Effector memory CD8-positive, alpha-beta T cell (primary cell): ENCODE measurements around the gene MAP3K7CL.
A peak's percentile ranks its signal among the peaks of the same experiment; 100 is the strongest.

ENCODE experiments used
- ATAC-seq: fragments of 150-1000 bp; cut with Tn5 transposase; replicated peaks from 2 replicates; pipeline ENCODE4 v1.10.0; 2021; ENCODE audit warnings: mild to moderate bottlenecking, moderate library complexity
- DNase-seq, 3 experiments: peaks; one replicate each; pipeline ENCODE4 v3.0.0; 2021
- H3K27ac Mint-ChIP-seq, 2 donors: one replicate each; pipeline ENCODE4 v1.8.0; 2022; ENCODE audit warnings: mild to moderate bottlenecking in 2 of 2, mixed read lengths in 2 of 2, moderate library complexity in 2 of 2
- H3K27me3 Mint-ChIP-seq, 2 donors: one replicate each; pipeline ENCODE4 v1.8.0; 2022; ENCODE audit warnings: mixed read lengths in 2 of 2
- H3K36me3 Mint-ChIP-seq: one replicate; pipeline ENCODE4 v1.8.0; 2022; ENCODE audit warnings: mild to moderate bottlenecking, moderate library complexity, mixed read lengths; ENCODE audit not compliant: insufficient read depth
- H3K4me1 Mint-ChIP-seq, 2 donors: one replicate each; pipeline ENCODE4 v1.8.0; 2022; ENCODE audit warnings: low read depth in 2 of 2, mixed read lengths in 2 of 2
- H3K4me3 Mint-ChIP-seq, 2 donors: one replicate each; pipeline ENCODE4 v1.8.0; 2022; ENCODE audit warnings: mild to moderate bottlenecking in 2 of 2, mixed read lengths in 2 of 2, moderate library complexity in 2 of 2
- H3K9me3 Mint-ChIP-seq, 2 donors: one replicate each; pipeline ENCODE4 v1.8.0; 2022; ENCODE audit warnings: mixed read lengths in 2 of 2

MAP3K7CL gene

GRCh38 chr21:29184037-29184436, 53.6 kb downstream of the MAP3K7CL start:
- peak; percentile 31 for ATAC-seq
- Mint-ChIP-seq H3K27ac (no peak overlapping the region), H3K9me3 (no peaks in the 10 kb centered on the region), H3K4me1 (no peaks in the 10 kb centered on the region), H3K36me3 (no peaks in the 10 kb centered on the region), H3K4me3 (no peak overlapping the region), H3K27me3 (peaks cover 0 to 7% of the 10 kb centered on the region in 2 donors)
- no peak for DNase-seq

GRCh38 chr21:29185172-29185571, 54.7 kb downstream of the MAP3K7CL start:
- no peaks in the 10 kb centered on the region for H3K4me1 Mint-ChIP-seq
- H3K36me3 Mint-ChIP-seq, result no peaks in the 10 kb centered on the region
- H3K4me3 Mint-ChIP-seq, result no peak overlapping the region
- H3K27ac Mint-ChIP-seq, result no peak overlapping the region
- H3K9me3 Mint-ChIP-seq, result no peaks in the 10 kb centered on the region
- peaks cover 0 to 7% of the 10 kb centered on the region in 2 donors for H3K27me3 Mint-ChIP-seq
- ATAC-seq (no peak), DNase-seq (no peak)

- no peaks in the 10 kb centered on the region for H3K4me1 Mint-ChIP-seq
- H3K27me3 Mint-ChIP-seq, result peaks cover 0 to 7% of the 10 kb centered on the region in 2 donors
- no peak for DNase-seq
Measured at GRCh38 chr21:29185633-29186032, 55.2 kb downstream of the MAP3K7CL start.

GRCh38 chr21:29186246-29186645, 55.8 kb downstream of the MAP3K7CL start:
- ATAC-seq (no peak), DNase-seq (no peak)
- Mint-ChIP-seq H3K4me3 (no peak overlapping the region), H3K36me3 (no peaks in the 10 kb centered on the region), H3K9me3 (no peaks in the 10 kb centered on the region), H3K27ac (no peak overlapping the region), H3K4me1 (no peaks in the 10 kb centered on the region), H3K27me3 (peaks cover 0 to 7% of the 10 kb centered on the region in 2 donors)

More at GRCh38 chr21:29185633-29186032, 55.2 kb downstream of the MAP3K7CL start:
- no peak overlapping the region for H3K27ac Mint-ChIP-seq
- ATAC-seq, result no peak
- H3K9me3 Mint-ChIP-seq, result no peaks in the 10 kb centered on the region
- no peak overlapping the region for H3K4me3 Mint-ChIP-seq
- H3K36me3 Mint-ChIP-seq, result no peaks in the 10 kb centered on the region

GRCh38 chr21:29187944-29188343, 57.5 kb downstream of the MAP3K7CL start:
- Mint-ChIP-seq H3K4me3 (no peak overlapping the region), H3K27me3 (peaks cover 3 to 5% of the 10 kb centered on the region in 2 donors), H3K9me3 (no peaks in the 10 kb centered on the region), H3K36me3 (no peaks in the 10 kb centered on the region), H3K4me1 (no peaks in the 10 kb centered on the region), H3K27ac (no peak overlapping the region)
- no peak for ATAC-seq
- DNase-seq, result no peak

GRCh38 chr21:29189353-29189752, 58.9 kb downstream of the MAP3K7CL start:
- Mint-ChIP-seq H3K4me3 (no peak overlapping the region), H3K27ac (no peak overlapping the region), H3K4me1 (no peaks in the 10 kb centered on the region), H3K36me3 (no peaks in the 10 kb centered on the region), H3K27me3 (peaks cover 7 to 8% of the 10 kb centered on the region in 2 donors), H3K9me3 (no peaks in the 10 kb centered on the region)
- DNase-seq, result no peak
- ATAC-seq, result no peak

GRCh38 chr21:29190923-29191331, 60.5 kb downstream of the MAP3K7CL start:
- H3K4me3 Mint-ChIP-seq, result no peak overlapping the region
- peaks cover 7 to 8% of the 10 kb centered on the region in 2 donors for H3K27me3 Mint-ChIP-seq
- no peak for DNase-seq
- ATAC-seq, result no peak
- H3K36me3 Mint-ChIP-seq, result no peaks in the 10 kb centered on the region
- H3K9me3 Mint-ChIP-seq, result no peaks in the 10 kb centered on the region
- H3K4me1 Mint-ChIP-seq, result peaks cover 0 to under 1% of the 10 kb centered on the region in 2 donors
- H3K27ac Mint-ChIP-seq, result no peak overlapping the region

- Mint-ChIP-seq H3K9me3 (peaks cover 5 to 9% of the 10 kb centered on the region in 2 donors), H3K36me3 (no peaks in the 10 kb centered on the region), H3K27ac (no peak overlapping the region), H3K4me1 (peaks cover 6 to 11% of the 10 kb centered on the region in 2 donors), H3K27me3 (peaks cover 11 to 21% of the 10 kb centered on the region in 2 donors), H3K4me3 (no peak overlapping the region)
- no peak for ATAC-seq
- no peak for DNase-seq
Measured at GRCh38 chr21:29193072-29193471, 62.6 kb downstream of the MAP3K7CL start.

- peaks cover 6 to 11% of the 10 kb centered on the region in 2 donors for H3K4me1 Mint-ChIP-seq
- H3K36me3 Mint-ChIP-seq, result no peaks in the 10 kb centered on the region
- ATAC-seq (no peak), DNase-seq (no peak)
- H3K9me3 Mint-ChIP-seq, result peaks cover 5 to 9% of the 10 kb centered on the region in 2 donors
- no peak overlapping the region for H3K4me3 Mint-ChIP-seq
- H3K27me3 Mint-ChIP-seq, result peaks cover 11 to 21% of the 10 kb centered on the region in 2 donors
- no peak overlapping the region for H3K27ac Mint-ChIP-seq
Measured at GRCh38 chr21:29193901-29194300, 63.5 kb downstream of the MAP3K7CL start.

- H3K27ac Mint-ChIP-seq, result no peak overlapping the region
- no peak for DNase-seq
- peaks cover 6 to 11% of the 10 kb centered on the region in 2 donors for H3K4me1 Mint-ChIP-seq
- no peak for ATAC-seq
- no peaks in the 10 kb centered on the region for H3K36me3 Mint-ChIP-seq
- peaks cover 7 to 9% of the 10 kb centered on the region in 2 donors for H3K9me3 Mint-ChIP-seq
- peaks cover 11 to 21% of the 10 kb centered on the region in 2 donors for H3K27me3 Mint-ChIP-seq
- no peak overlapping the region for H3K4me3 Mint-ChIP-seq
Measured at GRCh38 chr21:29194342-29194741, 63.9 kb downstream of the MAP3K7CL start.

GRCh38 chr21:29194847-29195246, 64.4 kb downstream of the MAP3K7CL start:
- H3K4me3 Mint-ChIP-seq, result no peak overlapping the region

GRCh38 chr21:29195981-29196669, 65.7 kb downstream of the MAP3K7CL start:
- Mint-ChIP-seq H3K27ac (peak overlapping the region; percentile 85 to 87), H3K27me3 (peaks cover 11 to 21% of the 10 kb centered on the region in 2 donors), H3K9me3 (peaks cover 9% of the 10 kb centered on the region in 2 donors), H3K36me3 (no peaks in the 10 kb centered on the region), H3K4me1 (peaks cover 6 to 11% of the 10 kb centered on the region in 2 donors), H3K4me3 (peak overlapping the region; percentile 73)
- DNase-seq (peak; percentile 6 to 18 (median 17)), ATAC-seq (peak; percentile 98)

More at GRCh38 chr21:29194847-29195246, 64.4 kb downstream of the MAP3K7CL start:
- ATAC-seq (no peak), DNase-seq (no peak)
- Mint-ChIP-seq H3K27me3 (peaks cover 11 to 21% of the 10 kb centered on the region in 2 donors), H3K27ac (no peak overlapping the region), H3K36me3 (no peaks in the 10 kb centered on the region), H3K9me3 (peaks cover 7 to 9% of the 10 kb centered on the region in 2 donors), H3K4me1 (peaks cover 6 to 11% of the 10 kb centered on the region in 2 donors)

- Mint-ChIP-seq H3K4me3 (peak overlapping the region; percentile 73), H3K27ac (peak overlapping the region; percentile 85 to 87), H3K4me1 (peaks cover 6 to 11% of the 10 kb centered on the region in 2 donors), H3K9me3 (peaks cover 9% of the 10 kb centered on the region in 2 donors), H3K36me3 (no peaks in the 10 kb centered on the region), H3K27me3 (peaks cover 11 to 21% of the 10 kb centered on the region in 2 donors)
- DNase-seq, result no peak
- ATAC-seq, result no peak
Measured at GRCh38 chr21:29196670-29197191, 66.3 kb downstream of the MAP3K7CL start.

- DNase-seq, result no peak
- H3K9me3 Mint-ChIP-seq, result peaks cover 9% of the 10 kb centered on the region in 2 donors
- ATAC-seq, result no peak
- H3K27ac Mint-ChIP-seq, result no peak overlapping the region
- H3K36me3 Mint-ChIP-seq, result no peaks in the 10 kb centered on the region
- peaks cover 6 to 27% of the 10 kb centered on the region in 2 donors for H3K27me3 Mint-ChIP-seq
- no peak overlapping the region for H3K4me3 Mint-ChIP-seq
- peaks cover 3 to 9% of the 10 kb centered on the region in 2 donors for H3K4me1 Mint-ChIP-seq
Measured at GRCh38 chr21:29201186-29201585, 70.7 kb downstream of the MAP3K7CL start.
